T-helper 1 cell (primary cell): ENCODE results near the gene UBE2L5.

Experiments
- DNase-seq, 5 donors: peaks; one replicate each; pipeline ENCODE4 v3.0.0-alpha.2; 2012 to 2020
- total RNA-seq, 4 donors: gene quantifications; one replicate each; lab custom pipeline; 2026; lab: John Stamatoyannopoulos, UW

UBE2L5 gene
- 0 to 0.36 (median 0.15) reads per million in 4 donors for total RNA-seq

DNA sequence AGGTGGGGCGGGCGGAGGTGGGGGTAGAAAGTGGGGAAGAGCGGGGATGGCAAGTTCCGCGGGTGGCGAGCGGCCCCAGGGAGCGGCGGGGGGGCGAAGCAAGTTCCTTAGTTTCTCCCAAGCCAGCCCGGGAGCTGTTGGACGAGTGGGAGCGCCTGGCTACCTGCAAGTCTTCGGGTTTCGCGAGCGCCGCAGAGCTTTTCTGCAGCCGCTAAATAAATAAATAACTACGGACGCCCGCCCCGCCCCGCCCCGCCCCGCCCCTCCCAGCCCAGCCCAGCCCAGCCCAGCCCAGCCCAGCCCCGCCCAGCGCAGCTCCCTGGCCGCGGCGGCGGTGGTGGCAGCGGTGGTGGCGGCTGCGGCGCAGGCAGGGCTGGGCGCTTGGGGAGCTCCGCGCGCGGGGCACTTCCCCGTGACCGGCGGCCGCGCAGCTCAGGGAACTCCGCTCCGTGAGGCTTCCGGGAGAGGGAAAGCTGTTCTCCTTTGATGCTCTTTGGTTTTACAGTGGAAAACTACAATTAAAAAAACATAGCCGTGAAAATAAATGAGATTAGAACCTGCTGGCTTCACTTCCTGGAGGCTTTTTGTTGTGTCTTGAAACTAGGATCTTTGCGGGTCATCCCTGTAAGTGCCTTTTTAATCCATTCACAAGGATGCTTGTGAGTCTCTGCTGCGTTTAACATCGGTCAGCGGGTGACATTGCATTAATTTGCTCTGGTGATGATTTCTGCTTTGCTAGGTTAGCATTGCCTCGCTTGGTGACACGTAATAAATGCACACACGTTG lies at the start of gene UBE2L5:
Gene UBE2L5, plus strand, starts transcription at position 440 of the 786 bp plus-strand sequence. CDS start 5,498 bp downstream, outside the sequence.
- DNase-seq = peak; percentile 43 to 75 (median 70)

DNA sequence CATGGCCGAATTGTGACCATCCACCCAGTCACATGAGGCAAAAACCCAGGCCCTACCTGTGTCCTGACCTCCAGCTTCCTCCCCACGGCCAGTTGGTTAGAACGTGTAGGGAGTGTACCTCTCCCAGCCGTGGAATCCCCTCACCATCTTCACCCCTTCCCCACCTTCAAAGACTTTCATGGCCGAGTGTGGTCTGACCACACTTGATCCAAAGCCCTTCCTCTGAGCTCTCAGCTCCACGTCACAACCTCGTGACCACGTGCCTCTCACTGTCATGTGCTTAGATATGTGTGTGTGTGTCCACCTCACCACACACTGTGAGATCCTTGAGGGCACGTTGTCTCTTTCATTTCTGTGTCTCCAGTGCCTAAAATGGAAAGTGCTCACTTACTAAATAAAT lies 48.6 kb upstream of the UBE2L5 start:
- DNase-seq = peak in 3 of 5 donors; percentile 15 to 77 (median 21)

DNA sequence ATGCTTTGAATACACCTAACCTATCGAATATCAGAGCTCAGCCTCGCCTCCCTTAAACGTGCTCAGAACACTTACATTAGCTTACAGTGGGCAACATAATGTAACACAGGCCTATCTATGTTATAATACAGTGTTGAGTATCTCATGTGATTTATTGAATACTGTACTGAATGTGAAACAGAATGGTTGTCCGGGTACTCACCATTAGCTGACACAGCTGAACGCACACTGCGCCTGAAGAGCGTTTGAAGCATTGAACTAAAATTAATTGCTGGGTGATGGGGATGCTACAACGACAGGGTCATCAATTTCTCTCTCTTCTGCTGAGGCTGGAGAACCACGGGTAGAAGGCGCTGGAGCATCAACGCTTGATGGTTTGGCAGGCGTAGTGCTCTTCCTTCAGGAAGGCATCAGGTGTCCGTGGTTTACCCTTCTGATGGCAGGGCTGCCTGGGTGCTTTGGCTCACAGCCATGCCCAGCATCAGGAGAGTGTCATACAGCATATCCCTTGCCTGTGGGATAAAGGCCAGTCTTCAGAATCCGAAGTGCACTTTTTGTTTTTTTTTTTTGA lies 46.9 kb upstream of the UBE2L5 start:
- no peak for DNase-seq

DNA sequence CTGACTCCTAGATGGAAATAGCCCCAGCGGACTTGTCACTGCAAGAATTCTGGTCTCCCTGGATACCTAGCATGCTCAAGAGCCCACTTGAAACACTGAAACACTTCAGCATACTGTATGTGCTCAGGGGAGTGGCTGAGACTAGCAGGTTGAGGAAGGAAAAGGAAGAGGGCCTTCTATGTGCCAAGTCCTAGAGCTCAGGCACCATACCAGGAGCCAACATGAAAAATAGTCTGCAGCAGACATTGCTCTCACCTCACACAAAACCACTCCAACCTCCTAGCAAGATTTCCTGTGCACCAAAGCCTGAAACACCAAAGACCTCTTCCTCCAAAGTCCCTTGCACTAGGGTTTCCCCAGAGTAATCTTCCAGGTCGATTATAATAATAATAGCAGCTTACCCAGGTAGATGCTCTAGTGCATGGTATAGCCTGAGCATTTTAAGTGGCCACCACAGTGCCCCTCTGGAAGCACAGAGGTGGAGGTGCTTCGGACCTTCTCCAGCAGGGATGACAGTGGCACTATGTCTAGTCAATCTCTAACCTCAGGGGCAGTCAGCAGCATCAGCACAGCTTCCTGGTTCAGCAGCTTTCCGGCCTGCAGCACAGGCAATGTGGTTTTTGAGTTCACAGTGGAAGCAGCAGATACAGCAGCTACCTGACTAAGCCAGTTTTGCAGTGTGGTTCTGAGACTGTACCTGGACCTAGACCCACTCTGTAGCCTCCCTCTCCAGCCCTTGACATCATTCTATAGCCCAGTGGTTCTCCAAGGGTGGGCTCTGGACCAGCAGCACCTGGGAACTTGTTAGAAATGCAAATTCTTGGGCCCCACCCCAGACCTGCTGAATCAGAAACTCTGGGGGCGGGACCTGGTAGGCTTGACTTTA lies 45.6 kb upstream of the UBE2L5 start:
- peak; percentile 28 to 90 (median 54) for DNase-seq

DNA sequence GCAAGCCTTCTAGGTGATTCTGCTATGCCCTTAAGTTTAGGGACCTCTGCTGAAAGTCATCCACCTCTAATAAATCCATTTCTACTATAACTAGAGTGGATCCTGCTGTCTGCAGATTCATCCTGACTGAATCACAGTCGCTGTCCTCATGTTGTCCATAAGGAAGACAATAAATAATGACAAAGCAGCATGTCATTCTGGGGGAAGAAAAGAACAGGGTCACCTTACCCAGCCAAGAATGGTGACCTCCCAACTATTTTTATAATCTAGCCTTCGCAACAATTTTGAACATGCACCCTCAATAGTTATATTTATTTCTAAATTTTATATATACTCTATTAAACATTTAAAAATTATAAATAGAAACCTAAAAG lies 45.0 kb upstream of the UBE2L5 start:
- DNase-seq = no peak

DNA sequence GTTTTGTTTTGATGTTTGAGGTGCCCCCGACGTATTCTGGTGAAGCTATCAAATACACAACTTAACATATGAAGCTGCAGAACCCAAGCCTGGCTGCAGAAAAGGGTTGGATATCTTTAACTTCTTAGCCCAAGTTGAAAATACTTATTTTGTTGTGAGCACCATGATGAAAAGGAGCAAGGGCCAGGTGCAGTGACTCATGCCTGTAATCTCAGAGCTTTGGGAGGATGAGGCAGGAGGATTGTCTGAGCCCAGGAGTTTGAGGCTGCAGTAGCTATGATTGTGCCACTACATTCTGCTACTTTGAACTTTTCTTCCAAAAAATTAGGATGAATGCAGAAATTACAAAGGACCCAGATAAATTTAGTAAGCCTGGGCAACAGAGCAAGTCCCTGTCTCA lies 44.1 kb upstream of the UBE2L5 start:
- DNase-seq = no peak

DNA sequence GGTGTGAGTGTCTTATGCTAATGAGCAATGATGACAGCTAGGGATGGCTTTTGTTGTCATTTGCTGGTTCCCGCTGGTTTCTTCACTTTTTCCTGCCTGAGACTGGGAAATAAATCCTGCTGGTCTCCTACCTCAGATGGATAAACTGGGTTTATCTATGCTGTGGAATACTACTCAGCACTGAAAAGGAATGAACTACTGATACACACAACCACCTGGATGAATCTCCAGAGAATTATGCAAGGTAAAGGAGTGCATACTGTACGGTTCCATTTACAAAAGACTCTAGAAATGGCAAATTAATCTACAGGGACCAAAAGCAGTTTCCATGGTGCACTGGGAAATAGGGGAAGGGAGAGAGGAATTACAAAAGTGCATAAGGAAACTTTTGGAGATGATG lies 41.2 kb upstream of the UBE2L5 start:
- no peak for DNase-seq

DNA sequence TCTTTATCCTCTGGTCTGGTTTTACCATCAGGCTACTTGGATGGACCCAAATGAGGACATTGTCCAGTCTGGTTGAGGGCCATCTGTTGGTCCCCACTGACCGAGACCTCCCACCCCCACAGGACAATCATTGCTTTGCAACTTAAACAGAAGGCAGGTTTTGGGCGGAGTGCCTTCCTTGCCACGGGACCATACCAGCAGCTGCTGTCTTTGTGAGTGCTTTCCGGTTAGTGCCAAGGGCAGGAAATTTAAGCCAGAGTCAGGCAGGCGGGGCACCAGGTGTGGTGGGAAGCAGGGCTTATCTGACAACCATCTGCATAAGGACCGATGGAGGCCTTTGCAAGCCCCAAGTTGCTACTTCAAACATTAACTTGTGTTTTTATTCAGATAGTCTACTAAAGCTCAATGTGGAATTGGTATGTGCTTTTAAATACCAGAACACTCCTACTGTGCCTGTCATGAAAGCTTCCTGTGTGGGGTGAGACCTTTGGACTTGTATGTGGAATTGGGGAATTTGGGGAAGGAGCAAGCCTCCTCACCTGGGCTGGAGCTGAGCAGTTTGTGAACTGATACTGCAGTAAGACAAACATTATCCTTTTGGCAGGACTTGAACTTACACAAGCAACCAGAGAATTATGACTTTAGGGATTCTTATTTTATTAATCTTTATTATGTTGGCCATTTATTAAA lies 39.3 kb upstream of the UBE2L5 start:
- no peak for DNase-seq

DNA sequence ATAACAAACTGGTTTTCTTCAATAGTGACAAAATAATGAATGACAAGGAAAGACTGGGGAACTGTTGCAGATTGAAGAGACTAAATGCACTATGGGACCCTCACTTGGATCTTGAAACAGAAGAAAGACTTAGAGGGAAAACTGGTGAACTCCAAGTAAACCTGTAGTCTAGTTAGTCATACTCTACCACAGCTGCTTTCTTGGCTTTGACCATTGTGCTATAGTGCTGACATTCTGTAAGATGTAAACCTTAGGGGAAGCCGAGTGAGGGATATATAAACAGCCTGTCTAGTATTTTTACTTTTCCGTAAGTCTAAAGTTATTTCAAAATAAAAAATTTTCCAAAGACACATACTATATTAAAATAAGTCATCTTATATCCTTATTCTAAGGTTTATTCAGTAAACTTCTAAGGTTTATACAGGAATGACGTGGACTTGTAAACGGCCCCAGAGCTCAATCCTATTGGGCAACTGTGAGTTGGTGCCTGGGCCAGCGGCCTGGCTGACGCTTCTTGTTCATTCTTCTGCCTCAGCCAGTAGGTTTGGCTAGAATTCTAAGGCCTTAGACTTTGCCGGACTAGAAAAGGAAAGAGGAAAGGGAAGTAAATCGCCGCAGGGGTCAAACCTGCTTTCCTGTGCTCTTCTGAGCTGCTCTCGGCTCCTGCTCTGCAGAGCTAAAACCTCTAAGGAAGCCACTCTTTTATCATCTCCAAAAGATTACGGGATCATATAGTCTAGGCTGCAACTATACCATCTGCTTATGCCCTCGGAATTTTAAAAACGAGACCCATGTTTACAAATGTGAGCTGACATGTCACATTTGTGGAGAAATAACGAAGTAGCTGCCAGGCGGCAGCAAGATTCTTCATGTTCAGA lies 33.6 kb upstream of the UBE2L5 start:
- no peak for DNase-seq

DNA sequence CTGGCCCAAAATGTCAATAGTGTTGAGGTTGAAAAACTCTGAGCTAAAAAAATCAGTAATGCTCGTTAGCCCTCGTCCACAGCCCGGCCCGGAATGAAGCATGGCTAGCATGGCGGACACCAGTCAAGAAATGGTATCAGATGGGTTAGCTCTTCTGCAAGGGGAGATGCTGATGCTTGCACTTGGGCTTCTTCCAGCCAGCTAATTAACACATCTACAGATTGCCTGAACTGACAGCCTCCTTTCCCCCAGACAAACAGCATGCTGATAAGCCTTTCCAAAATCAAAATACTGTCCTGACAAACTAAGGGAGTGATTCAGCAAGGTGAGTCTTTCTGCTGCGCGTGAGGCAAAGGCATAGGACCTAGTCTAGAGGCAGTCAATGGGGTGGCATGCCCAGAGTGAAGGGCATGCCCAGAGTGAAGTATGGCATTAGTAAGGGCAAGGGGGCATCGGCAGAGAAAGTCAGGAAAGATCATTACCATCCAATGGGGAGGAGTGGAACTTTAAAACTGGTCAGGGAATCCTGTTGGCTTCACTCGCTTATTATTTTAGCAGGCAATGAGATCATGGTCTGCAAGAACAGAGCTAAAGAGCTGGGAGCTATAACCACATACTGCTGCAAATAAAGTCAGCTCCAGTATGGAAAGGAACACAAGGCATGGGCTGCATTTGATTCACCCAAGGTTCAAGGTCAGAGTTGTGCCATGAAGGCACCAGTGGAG lies 30.2 kb upstream of the UBE2L5 start:
- no peak for DNase-seq

DNA sequence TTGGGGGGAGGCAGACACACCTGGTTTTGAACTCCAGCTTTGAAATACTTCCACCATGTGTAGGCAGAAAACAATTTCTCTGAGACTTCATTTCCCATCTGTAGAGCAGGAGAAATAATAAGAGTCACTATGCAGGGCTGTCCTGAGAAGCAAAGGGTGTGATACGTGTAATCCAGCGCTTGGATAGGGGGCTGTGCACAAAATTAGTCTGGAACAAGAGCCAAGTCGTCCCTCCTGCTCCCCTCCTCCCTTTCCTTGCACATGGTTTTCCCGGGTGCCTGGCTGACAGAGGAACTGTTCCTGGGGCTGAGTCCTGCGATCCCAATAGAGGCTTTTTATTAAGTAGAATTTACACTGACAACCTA lies 29.6 kb upstream of the UBE2L5 start:
- DNase-seq = no peak

DNA sequence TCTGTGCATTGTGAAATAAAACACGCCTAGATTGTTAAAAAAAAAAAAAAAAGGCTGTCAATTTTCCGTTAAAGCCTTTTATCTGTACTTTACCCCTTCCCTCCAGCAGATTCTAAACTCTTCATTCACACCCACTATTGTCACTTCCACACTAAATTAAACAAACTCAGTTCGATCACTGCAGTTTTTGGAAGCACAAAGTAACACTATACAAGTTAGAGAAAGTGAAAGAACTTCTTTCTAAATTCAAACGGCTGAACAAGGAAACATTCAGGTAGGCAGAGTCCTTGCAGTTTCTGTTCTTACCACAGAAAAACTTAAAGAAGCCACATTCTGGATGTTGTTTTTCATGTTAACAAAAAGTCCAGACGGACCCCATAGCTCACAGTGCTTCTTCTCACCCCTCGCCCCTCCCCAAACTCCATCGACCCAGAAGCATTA lies 27.5 kb upstream of the UBE2L5 start:
- peak in 1 of 5 donors; percentile 76 for DNase-seq

DNA sequence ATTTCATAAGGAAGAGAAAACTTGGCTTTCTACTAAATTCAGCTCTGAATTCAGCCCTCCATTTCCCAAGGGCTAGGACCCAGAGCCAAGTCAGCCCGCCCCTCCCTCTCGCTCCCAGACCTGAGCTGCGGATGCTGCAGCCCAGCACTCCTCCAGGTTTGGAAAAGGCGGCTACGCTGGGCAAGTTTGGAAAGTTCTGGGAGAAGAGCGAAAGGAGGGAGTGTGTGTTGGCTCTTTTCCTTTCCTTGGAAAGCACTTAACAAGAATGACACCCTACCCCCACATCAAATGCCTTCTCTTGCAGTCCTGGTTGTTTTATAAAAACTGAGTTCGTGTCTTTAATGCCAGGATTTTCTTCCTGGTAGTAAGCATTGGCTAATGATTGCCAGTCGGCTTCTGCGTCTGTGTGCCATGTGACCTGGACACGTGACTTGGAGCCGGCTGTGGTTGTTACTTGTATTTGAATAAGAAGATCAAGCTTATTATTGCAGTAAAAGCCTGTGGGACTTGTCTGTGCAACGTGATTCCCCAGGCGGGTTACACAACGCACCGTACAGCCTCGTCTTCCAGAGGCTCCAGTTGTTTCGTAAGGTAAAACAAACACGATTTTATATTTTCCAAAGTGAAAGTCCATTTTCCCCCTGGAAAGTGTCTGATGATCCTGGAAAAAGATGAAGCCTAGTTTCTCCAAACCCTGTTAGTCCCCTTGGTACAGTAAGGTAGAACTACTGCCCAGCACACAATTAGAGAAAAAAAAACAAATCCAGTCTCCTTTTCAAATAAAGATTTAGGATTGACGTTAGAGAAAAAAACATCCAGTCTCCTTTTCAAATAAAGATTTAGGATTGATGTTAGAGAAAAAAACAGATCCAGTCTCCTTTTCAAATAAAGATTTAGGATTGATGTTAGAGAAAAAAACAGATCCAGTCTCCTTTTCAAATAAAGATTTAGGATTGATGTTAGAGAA lies 26.8 kb upstream of the UBE2L5 start:
- peak; percentile 42 to 81 (median 67) for DNase-seq

DNA sequence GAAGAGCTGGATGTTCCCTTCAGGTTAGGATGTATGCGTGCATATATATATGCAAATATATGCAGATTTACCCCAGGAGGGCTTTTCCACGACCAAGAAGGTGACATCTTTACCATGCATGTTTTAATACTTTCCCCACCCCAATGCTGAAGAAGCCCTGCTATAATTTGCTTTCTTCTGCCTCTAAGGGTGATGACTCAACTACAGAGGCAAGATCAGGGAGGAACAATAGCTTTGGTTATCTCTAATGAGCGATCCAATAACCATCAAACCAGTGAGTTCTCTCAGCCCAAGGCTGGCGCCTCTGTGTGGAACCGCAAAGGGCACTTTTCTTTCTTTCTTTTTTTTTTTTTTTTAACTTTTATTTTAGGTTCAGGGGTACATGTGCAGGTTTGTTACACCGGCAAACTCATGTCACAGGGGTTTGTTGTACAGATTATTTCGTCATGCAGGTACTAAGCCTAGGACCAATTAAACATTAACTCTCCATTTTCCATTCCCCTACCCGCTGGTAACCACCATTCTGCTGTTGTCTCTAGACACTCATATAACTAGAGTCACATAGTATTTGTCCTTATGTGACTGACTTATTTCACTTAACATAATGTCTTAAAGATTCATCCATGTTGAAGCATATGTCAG lies 25.7 kb upstream of the UBE2L5 start:
- no peak for DNase-seq

DNA sequence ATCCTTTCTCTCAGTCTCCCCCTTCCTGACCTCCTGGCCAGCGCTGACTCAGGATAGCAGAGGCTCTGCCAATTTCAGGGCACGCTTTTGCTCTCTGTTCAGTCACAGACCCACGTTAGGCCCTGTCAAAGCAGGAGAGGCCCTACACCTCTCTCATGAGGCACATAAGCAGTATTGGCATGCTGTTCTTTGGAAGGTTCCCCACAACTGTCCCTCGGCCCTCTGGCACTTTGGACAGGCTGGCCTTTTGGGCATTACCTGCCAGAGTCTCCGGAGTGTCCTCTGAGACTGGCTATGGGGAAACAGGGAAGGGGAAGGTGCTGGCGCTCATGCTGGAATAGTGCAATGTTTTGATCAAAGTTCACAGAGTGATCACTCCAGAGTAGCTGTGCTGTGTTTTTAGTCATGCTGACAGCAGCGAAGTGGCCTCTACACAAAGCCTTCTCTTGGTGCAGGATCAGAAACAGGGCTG lies 23.7 kb upstream of the UBE2L5 start:
- DNase-seq = no peak

DNA sequence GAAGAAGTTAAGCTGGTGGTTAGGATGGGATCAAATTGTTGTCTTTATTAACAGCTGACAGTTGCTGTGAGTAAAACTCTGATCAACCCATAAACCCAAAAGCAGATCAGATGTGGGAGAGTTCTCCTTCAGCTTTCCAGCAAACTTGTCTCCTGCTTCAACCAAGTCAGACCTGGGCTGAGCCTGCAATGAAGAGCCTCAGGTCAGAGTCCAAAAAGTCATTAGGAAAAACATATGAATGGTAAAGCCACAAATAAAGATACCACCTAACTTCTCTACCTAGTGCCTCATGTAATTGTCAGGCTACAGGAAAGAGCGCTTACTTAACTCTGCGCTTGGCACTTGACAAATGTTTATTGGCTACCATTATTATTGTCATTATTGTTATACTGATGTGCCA lies 21.9 kb upstream of the UBE2L5 start:
- DNase-seq = no peak

DNA sequence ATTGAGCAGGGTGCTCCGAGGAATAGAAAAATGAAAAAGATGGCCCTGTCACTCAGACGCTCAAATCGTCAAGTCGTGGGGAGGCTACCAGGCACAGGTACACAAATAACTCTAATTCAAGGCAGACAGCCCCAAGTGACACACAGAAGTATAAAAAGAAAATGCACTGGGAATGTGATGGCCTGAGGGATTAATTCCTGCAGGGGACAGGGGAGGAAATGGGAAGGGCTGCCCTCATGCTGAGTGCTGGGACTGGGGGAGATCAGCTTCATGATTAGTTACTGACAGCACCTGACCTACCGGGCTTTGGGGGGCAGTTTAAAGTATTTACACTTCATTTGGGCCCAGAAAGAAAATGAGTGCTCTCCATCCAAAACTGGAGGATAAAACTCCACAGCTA lies 20.9 kb upstream of the UBE2L5 start:
- no peak for DNase-seq

DNA sequence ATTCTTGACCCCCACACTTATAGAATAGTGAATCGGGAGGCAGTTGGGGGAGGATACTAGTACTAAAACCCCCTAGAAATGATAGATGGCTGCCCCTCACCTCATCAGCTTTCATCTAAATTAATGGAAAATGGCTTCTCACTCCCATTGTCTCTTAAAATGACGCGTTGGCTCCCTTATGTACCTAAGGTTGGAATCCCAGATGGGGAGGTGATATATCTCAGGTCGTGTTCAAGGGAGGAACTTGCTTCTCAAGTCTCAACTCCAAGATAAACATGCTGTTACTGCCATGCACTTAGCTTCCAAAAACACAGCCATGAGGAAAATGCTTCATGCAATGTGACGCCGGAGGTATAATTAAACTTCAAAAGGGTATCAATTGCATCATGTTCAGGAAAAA lies 18.8 kb upstream of the UBE2L5 start:
- no peak for DNase-seq

DNA sequence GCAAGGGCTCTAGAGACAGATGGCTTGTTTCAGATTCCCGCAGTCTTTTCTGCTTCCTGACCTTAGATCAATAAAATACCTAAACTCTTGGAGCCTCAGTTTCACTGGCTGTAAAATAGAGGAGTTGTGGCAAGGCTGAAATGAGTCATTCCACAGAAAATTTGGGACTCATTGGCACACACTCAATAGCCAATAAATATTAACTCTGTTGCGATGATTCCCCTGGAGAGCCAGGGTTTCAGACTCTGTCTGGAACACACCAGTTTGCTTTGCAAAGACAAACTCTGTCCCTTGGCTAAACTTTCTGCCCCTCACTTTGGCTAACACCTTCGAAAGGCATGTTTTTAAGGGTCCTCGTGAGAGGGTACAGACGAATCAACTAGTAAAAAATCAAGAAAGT lies 18.1 kb upstream of the UBE2L5 start:
- no peak for DNase-seq
